GM21526 (cell line): ENCODE measurements around the gene HK2.
"Not testable (repeated sequence)": the region's sequence is repeated elsewhere in the genome, so short reads cannot be mapped to it uniquely, and the experiment has no call there.

Experiments
- ATAC-seq: cut with Tn5 transposase; IDR thresholded peaks from one replicate; pipeline ENCODE4 v1.9.1; 2021; ENCODE audit warnings: moderate library complexity; ENCODE audit not compliant: unreplicated experiment, low FRiP score

The HK2 gene

GRCh38 chr2:74834792-74835755 lies 1.1 kb downstream of the HK2 start:
- peak; percentile 53 for ATAC-seq

GRCh38 chr2:74835831-74836674 lies 2.1 kb downstream of the HK2 start:
- ATAC-seq: no peak

DNA sequence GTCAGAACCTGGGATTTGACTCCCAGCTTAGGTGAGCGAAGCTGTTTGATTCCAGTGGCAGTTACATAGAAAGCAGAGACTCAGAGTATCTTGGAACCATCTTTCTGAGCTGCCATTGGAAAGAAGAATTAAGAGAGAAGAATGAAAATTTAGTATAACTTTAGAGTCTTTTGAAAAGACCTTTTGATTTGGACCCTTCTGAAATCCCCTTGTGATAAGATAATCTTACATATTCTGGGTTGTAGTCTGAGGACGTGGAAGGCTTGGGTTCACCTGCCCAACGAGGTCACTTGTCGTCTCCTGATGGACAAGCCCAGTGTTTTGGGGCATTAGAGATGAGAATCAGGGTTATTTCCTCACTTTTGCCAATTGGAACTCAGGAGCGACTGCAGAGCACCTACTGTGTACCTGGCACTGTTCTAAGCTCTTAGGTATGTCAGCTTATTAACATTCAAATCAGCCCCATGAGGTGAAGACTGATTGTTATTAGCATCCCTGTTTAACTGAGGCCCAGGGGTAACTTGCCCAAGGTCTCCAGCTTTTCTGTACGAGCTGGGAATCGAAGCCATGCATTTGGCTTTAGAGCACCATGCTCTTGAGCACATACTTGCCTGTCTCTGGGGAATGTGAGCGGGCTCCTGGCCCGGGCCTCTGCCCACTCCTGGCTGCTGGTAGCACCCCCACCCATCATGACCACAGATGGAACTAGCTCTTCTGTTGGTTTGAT lies 2.9 kb downstream of the HK2 start:
- no peak for ATAC-seq

GRCh38 chr2:74841641-74842040 lies 7.7 kb downstream of the HK2 start:
- ATAC-seq: no peak

DNA sequence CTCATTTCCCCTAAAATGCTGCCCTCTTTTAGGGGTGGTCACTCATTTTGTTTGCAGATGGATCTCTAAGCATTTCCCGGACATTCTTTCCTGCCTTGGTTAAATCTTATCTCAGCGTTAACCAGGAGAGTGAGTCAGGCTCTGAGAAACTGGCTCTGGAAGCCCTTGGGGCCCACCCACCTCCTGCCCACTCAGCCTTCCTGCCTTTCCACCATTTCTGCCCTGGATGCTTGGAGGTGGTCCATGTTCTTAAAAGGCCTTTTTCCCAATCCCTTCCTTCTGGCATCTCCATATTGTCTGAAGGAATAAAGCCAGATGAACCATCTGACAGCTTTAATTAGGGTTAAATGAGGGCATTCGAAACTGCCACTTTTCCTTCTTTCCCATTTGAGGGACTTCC lies 9.5 kb downstream of the HK2 start:
- ATAC-seq: no peak

GRCh38 chr2:74843899-74844298 lies 10.0 kb downstream of the HK2 start:
- ATAC-seq: peak; percentile 63

- no peak for ATAC-seq
Observed at GRCh38 chr2:74844752-74845151, 10.8 kb downstream of the HK2 start.

- ATAC-seq: no peak
Observed at GRCh38 chr2:74845217-74845751, 11.4 kb downstream of the HK2 start.

DNA sequence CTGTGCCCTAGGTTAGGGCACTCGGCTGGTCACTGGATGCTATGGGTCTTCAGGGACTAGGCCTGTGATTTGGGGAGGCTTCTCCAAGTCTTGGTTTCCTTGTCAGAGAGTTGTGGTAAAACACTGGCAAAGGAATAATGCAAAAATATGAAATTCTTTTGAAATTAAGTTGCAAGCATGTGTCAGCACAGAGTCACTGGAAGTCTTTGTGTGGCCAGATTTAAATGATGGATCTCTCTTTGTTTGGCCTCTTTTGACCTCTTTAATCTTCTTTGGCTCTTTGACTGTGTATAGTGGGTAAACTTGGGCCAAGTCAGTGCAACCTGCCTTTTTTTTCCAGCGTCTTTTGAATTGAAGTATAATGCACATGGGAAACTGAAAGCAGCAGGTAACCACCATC lies 12.1 kb downstream of the HK2 start:
- ATAC-seq: no peak

GRCh38 chr2:74846481-74846880 lies 12.6 kb downstream of the HK2 start:
- ATAC-seq: no peak

DNA sequence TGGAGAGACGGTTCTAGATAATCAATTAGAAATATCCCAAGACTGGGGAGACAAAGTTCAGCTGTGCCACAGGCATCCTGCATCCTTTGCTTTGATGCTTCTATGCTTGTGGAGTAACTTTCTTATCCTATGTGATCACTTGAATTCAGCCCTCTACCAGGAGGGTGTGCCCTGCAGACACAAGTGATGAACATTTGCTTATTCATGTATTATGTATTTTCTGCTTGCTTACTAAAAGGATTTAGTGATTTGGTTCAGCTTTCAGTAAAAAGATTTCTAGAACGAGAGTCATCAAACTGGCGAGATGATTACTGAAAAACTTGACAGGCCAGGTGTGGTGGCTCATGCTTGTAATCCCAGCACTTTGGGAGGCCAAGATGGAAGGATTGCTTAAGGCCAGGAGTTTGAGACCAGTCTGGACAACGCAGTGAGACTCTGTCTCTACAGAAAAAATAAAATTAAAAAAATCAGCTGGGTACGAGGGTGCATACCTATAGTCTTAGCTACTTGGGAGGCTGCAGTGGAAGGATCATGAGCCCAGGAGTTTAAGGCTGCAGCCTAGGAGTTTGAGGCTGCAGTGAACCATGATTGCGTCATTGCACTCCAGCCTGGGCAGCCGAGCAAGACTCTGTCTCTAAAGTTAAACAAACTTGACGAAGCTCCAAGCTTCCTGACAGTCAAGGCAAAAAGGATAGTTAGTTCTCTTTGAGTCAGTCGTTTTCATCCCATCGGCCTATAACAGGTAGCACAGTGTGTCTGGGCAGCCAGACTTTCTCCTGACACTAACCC lies 13.3 kb downstream of the HK2 start:
- ATAC-seq: no peak

- ATAC-seq: peak; percentile 87
Observed at GRCh38 chr2:74849228-74849892, 15.4 kb downstream of the HK2 start.

GRCh38 chr2:74850496-74851190 lies 16.7 kb downstream of the HK2 start:
- no peak for ATAC-seq

GRCh38 chr2:74851191-74851566 lies 17.3 kb downstream of the HK2 start:
- ATAC-seq: no peak

- not testable (repeated sequence) for ATAC-seq
Observed at GRCh38 chr2:74853360-74853759, 19.4 kb downstream of the HK2 start.

DNA sequence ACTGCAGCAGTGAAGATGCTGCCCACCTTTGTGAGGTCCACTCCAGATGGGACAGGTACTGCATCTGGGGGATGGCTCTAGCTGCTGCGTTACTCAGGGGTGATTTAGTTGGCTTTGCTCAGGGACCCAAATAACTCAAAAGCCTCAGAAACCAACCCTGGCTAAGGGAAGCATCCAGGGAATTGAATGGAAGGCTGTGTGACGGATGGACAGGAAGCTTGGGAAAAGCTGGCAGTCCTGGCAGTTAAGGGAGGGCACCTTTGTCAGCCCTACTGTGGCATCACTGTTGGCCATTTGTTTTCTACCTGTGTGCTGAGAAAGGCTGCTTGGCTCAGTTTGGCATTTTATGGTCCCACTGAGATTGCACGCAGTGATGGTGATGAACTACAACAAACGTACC lies 20.5 kb downstream of the HK2 start:
- ATAC-seq: no peak

GRCh38 chr2:74855114-74855707 lies 21.3 kb downstream of the HK2 start:
- ATAC-seq: not testable (repeated sequence)

DNA sequence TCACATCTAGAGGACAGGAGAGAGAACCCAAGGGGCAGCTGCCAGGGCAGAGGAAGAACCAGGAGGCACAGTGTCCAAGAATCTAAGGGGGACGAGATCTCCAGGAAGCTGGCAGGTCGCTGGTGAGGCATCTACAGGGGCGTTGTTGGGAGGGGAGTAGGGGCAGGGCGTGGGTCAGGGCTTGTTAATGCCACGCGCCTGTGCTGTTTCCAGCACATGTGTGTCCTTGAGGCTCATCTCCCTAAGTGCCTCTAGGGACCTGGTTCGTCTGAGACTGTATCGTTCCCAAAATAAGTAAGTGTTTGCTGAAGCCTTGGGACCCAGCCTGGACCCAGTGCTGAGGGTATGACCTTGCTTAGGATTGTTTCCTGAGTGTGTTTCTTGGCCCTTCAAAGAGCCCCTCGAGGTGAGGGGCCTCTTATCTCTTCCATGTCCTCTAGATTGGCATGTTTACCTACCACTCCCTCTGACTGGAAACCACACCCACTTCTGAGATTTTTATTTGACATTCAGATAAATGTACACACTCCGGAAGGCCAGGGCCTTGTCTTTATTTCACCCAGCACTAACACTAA lies 22.2 kb downstream of the HK2 start:
- ATAC-seq: no peak
